Measurements from ENCODE around the gene NEK5. TPM values are rescaled to one million over a fixed set of nuclear protein-coding genes. Genes with fewer than 3 reads are reported as not detected.
"Not testable (repeated sequence)": the region's sequence is repeated elsewhere in the genome, so short reads cannot be mapped to it uniquely, and the experiment has no call there.

The NEK5 gene, protein sequence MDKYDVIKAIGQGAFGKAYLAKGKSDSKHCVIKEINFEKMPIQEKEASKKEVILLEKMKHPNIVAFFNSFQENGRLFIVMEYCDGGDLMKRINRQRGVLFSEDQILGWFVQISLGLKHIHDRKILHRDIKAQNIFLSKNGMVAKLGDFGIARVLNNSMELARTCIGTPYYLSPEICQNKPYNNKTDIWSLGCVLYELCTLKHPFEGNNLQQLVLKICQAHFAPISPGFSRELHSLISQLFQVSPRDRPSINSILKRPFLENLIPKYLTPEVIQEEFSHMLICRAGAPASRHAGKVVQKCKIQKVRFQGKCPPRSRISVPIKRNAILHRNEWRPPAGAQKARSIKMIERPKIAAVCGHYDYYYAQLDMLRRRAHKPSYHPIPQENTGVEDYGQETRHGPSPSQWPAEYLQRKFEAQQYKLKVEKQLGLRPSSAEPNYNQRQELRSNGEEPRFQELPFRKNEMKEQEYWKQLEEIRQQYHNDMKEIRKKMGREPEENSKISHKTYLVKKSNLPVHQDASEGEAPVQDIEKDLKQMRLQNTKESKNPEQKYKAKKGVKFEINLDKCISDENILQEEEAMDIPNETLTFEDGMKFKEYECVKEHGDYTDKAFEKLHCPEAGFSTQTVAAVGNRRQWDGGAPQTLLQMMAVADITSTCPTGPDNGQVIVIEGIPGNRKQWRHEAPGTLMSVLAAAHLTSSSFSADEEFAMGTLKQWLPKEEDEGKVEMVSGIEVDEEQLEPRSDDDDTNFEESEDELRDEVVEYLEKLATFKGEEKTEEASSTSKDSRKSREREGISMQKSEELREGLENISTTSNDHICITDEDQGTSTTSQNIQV
- total RNA-seq = 1.2 TPM
- 0.39 TPM for polyA plus RNA-seq (ENCODE audit: insufficient read depth, low read depth, low replicate concordance)
- long read RNA-seq, donor 1 = 0 reads
- long read RNA-seq, donor 2 = 0 reads
- long read RNA-seq, donor 3 = 0 reads
- long read RNA-seq, donor 4 = 0 reads
- long read RNA-seq, donor 5 = 0 reads
- long read RNA-seq, donor 6 = 0 reads
- long read RNA-seq, donor 7, full-length matches to known transcripts = 1 of 6 reads
- long read RNA-seq, donor 7, partial matches to known transcripts = 0 of 6 reads
- long read RNA-seq, donor 7, other reads (novel, unspliced or antisense) = 5 of 6 reads
- long read RNA-seq, donor 8 = 0 reads
- long read RNA-seq, donor 9 = 0 reads
- long read RNA-seq, donor 10 = 0 reads

DNA sequence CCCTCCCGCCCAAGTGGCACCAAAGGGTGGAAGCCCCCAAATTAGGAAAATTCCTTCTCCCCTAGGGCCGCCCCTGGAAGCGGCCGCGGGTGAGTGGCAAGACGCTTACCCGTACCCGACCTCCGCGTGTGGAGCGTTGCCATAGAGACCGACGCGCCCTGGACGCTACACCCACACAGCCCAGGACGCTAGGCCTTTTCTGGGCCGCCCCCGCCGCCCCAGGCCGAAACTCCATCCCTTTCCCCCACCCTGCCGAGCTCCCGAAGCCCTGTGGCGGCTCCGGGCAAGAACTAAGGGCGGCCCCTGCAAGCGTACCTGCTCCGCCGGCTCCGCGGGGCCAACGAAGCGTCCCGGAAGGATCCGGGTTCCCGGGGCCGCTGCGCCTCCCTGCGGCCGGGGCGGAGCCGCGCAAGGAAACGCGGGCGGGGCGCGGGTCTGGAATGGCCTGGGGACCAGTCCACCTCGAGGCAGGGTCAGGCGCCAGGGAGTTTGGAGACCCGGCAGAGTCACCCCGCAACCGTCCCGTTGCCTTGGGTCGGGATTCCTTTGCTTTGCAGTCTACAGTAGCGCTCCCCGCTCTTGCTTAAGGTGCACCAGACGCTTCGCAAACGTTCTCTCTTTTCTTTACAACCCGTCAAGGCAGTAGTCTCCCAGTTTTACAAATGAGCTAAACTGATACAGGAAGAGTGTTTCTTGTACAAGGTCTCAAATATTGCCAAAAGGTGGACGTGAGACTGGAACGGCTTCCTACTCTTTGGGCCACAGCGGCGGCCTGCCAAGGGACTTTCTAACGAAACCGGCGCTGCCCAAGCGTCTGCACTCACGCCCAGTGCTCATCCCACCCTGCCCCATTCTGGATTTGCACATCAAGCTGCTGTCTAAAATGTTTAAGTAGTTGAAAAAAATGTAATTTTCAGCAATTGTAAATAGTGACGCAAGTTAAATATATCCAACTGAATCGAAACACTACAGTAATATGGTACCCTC lies at the start of gene NEK5:
NEK5 (minus strand) TSS at position 360 of the 987 bp plus-strand sequence. CDS start 1,591 bp downstream, outside the sequence.
- TF ChIP-seq, protein P1, sequence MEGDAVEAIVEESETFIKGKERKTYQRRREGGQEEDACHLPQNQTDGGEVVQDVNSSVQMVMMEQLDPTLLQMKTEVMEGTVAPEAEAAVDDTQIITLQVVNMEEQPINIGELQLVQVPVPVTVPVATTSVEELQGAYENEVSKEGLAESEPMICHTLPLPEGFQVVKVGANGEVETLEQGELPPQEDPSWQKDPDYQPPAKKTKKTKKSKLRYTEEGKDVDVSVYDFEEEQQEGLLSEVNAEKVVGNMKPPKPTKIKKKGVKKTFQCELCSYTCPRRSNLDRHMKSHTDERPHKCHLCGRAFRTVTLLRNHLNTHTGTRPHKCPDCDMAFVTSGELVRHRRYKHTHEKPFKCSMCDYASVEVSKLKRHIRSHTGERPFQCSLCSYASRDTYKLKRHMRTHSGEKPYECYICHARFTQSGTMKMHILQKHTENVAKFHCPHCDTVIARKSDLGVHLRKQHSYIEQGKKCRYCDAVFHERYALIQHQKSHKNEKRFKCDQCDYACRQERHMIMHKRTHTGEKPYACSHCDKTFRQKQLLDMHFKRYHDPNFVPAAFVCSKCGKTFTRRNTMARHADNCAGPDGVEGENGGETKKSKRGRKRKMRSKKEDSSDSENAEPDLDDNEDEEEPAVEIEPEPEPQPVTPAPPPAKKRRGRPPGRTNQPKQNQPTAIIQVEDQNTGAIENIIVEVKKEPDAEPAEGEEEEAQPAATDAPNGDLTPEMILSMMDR (IDR thresholded peaks at IDR 0.05; ENCODE audit: borderline replicate concordance, extremely low read depth, insufficient read depth) = peak; percentile 57
- intact Hi-C loops (cut with DNase I) = loop anchor here (10.0 kb wide), 1 partner anchor 134 kb away; no protein-coding TSS in a partner anchor
- no peak for FAIRE-seq
- Histone ChIP-seq H3K9ac (ENCODE audit: low read length in 3 of 3) (peak within 1 kb of the TSS; percentile 22 to 57 (median 53)), H3K36me3 (ENCODE audit: control insufficient read depth in 2 of 3, insufficient read depth in 3 of 3, low read length in 3 of 3) (peaks cover 3 to 18% (median 12%) of the 10 kb centered on the region in 3 donors), H3K9me3 (ENCODE audit: control insufficient read depth in 2 of 3, insufficient read depth in 1 of 3, low read length in 3 of 3) (no peaks in the 10 kb centered on the region), H3K4me1 (ENCODE audit: control insufficient read depth in 2 of 3, insufficient read depth in 2 of 3, low read depth in 1 of 3, low read length in 3 of 3) (peaks cover 0 to 6% (median 5%) of the 10 kb centered on the region in 3 donors), H3K27me3 (ENCODE audit: control insufficient read depth, insufficient read depth, low read length) (no peaks in the 10 kb centered on the region), H3K4me3 (ENCODE audit: low read length in 3 of 3) (peak within 1 kb of the TSS; percentile 44 to 83 (median 58)), H3K27ac (ENCODE audit: low read depth in 2 of 2, low read length in 2 of 2) (peak within 1 kb of the TSS; percentile 17 to 63)
- DNase-seq = peak; percentile 74 to 86 (median 83)

DNA sequence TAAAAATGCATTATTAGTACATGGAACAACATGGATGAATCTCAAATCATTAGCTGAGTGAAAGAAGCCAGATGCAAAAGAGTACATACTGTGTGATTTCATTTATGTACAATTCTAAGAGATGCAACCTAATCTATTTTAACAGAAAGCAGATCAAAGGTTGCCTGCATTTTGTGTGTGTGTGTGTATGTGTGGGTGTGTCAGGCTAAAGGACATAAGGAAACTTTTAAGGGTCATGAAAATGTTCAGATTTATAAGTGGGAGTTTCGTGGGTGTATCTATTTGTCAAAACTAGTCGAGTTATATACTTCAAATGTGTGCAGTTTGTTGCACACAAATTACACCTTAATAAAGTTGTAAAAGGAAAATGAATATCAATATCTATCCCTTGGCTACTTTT lies 48.4 kb upstream of the NEK5 start:
- H3K36me3 ChIP-seq (ENCODE audit: control insufficient read depth in 2 of 3, insufficient read depth in 3 of 3, low read length in 3 of 3) = peaks cover 5 to 23% (median 10%) of the 10 kb centered on the region in 3 donors

DNA sequence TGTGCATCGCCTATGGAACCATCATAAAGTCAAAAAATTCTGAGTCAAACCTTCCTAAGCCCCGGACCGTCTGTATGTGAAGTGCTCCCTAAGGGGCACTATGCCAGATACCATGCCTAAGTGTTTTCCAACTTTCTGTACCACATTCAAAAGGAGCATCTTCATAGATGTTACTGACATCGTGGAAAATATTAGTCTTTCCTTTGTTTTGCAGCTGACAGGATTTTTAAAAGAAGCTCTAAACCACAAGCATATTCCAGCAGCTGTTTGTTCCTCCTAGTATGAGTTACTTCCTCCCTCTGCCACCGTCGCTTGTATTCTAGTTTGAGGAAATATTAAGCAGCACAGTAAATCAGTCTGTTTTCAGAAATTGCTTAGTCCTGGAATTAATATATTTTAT lies 45.1 kb upstream of the NEK5 start:
- H3K36me3 ChIP-seq (ENCODE audit: control insufficient read depth in 2 of 3, insufficient read depth in 3 of 3, low read length in 3 of 3) = peaks cover 2 to 21% (median 6%) of the 10 kb centered on the region in 3 donors
- H3K9ac ChIP-seq (ENCODE audit: low read length in 3 of 3); H3K27ac ChIP-seq (ENCODE audit: low read depth in 2 of 2, low read length in 2 of 2); H3K27me3 ChIP-seq (ENCODE audit: control insufficient read depth, insufficient read depth, low read length); H3K4me3 ChIP-seq (ENCODE audit: low read length in 3 of 3); intact Hi-C loops (cut with DNase I); H3K4me1 ChIP-seq (ENCODE audit: control insufficient read depth in 2 of 3, insufficient read depth in 2 of 3, low read depth in 1 of 3, low read length in 3 of 3); H3K9me3 ChIP-seq (ENCODE audit: control insufficient read depth in 2 of 3, insufficient read depth in 1 of 3, low read length in 3 of 3); DNase-seq: not testable (repeated sequence)
- FAIRE-seq = peak; percentile 38

More for the DNA sequence above, 48.4 kb upstream of the NEK5 start:
- no peak overlapping the region for H3K4me3 ChIP-seq (ENCODE audit: low read length in 3 of 3)
- intact Hi-C loops (cut with DNase I) = no loop called here
- FAIRE-seq (no peak), DNase-seq (no peak)
- no peak overlapping the region for H3K9ac ChIP-seq (ENCODE audit: low read length in 3 of 3)
- H3K27me3 ChIP-seq (ENCODE audit: control insufficient read depth, insufficient read depth, low read length) = no peaks in the 10 kb centered on the region
- H3K4me1 ChIP-seq (ENCODE audit: control insufficient read depth in 2 of 3, insufficient read depth in 2 of 3, low read depth in 1 of 3, low read length in 3 of 3) = peaks cover 0 to 4% (median 0%) of the 10 kb centered on the region in 3 donors
- TF ChIP-seq, protein P1 (IDR thresholded peaks at IDR 0.05; ENCODE audit: borderline replicate concordance, extremely low read depth, insufficient read depth) = no peak
- no peaks in the 10 kb centered on the region for H3K9me3 ChIP-seq (ENCODE audit: control insufficient read depth in 2 of 3, insufficient read depth in 1 of 3, low read length in 3 of 3)
- H3K27ac ChIP-seq (ENCODE audit: low read depth in 2 of 2, low read length in 2 of 2) = no peak overlapping the region
